Measurements from ENCODE around the gene RAB1A. TPM values are rescaled to one million over a fixed set of nuclear protein-coding genes. Genes with fewer than 3 reads are reported as not detected.

The RAB1A gene
- total and polyA plus RNA-seq, 2 of the 13 experiments (the other 11 are each of a cell fraction or from before 2014, with no cell fraction given): 206 to 226 TPM

- TF ChIP-seq ZBTB33 (CRISPR knock-in tag; IDR thresholded peaks at IDR 0.05): no peak
- no peak for TF ChIP-seq NFE2L2 (IDR thresholded peaks at IDR 0.05; ENCODE audit: low read length)
- TF ChIP-seq ZKSCAN5 (CRISPR knock-in tag; IDR thresholded peaks at IDR 0.05): no peak
- TF ChIP-seq TFDP2 (CRISPR knock-in tag; IDR thresholded peaks at IDR 0.05): no peak
- TF ChIP-seq IRX3 (CRISPR knock-in tag; IDR thresholded peaks at IDR 0.05; ENCODE audit: borderline replicate concordance, low read depth): peak; percentile 23; the same call in 1 of the 2 replicates
- no peak for TF ChIP-seq CREB1 (IDR thresholded peaks at IDR 0.05)
- no peak for TF ChIP-seq CREB1 (CRISPR knock-in tag; IDR thresholded peaks at IDR 0.05)
- no peak for TF ChIP-seq YEATS2 (CRISPR knock-in tag; IDR thresholded peaks at IDR 0.05; ENCODE audit: borderline replicate concordance)
- TF ChIP-seq ADNP (CRISPR knock-in tag; IDR thresholded peaks at IDR 0.05): no peak
- TF ChIP-seq EHMT2 (IDR thresholded peaks at IDR 0.05; ENCODE audit: borderline replicate concordance, low read depth, low read length): no peak
- TF ChIP-seq ZBTB14 (CRISPR knock-in tag; IDR thresholded peaks at IDR 0.05): no peak
- peak; percentile 8 for TF ChIP-seq TAF15 (IDR thresholded peaks at IDR 0.05; ENCODE audit: low read depth, low read length, poor library complexity, severe bottlenecking)
- TF ChIP-seq U2AF1 (optimal IDR thresholded peaks at IDR 0.05; ENCODE audit: low read depth, low read length): no peak
- no peak for TF ChIP-seq ATM (IDR thresholded peaks at IDR 0.05; ENCODE audit: borderline replicate concordance)
- TF ChIP-seq CREM (IDR thresholded peaks at IDR 0.05): peak; percentile 53; the same call in 1 of the 2 replicates
- no peak for TF ChIP-seq CREM (CRISPR knock-in tag; IDR thresholded peaks at IDR 0.05)
- TF ChIP-seq RNF2 (conservative IDR thresholded peaks at IDR 0.05; ENCODE audit: low read depth): no peak; the same call in 1 of the 2 replicates
- TF ChIP-seq KDM1A (CRISPR knock-in tag; IDR thresholded peaks at IDR 0.05): no peak
- TF ChIP-seq KLF16 (CRISPR knock-in tag; IDR thresholded peaks at IDR 0.05): peak; percentile 38 to 42; a peak in 2 of 4 replicates
- TF ChIP-seq HCFC1 (IDR thresholded peaks at IDR 0.05; ENCODE audit: low read depth, low read length): no peak
- no peak for TF ChIP-seq IRF1 (CRISPR knock-in tag; IDR thresholded peaks at IDR 0.05; ENCODE audit: low read depth)
- TF ChIP-seq ZNF451 (CRISPR knock-in tag; IDR thresholded peaks at IDR 0.05): no peak
- no peak for TF ChIP-seq ATRX (CRISPR knock-in tag; IDR thresholded peaks at IDR 0.05; ENCODE audit: borderline replicate concordance)
- no peak for TF ChIP-seq ZSCAN30 (CRISPR knock-in tag; IDR thresholded peaks at IDR 0.05)
- TF ChIP-seq RFX3 (CRISPR knock-in tag; IDR thresholded peaks at IDR 0.05): no peak
- TF ChIP-seq ZNF138 (CRISPR knock-in tag; IDR thresholded peaks at IDR 0.05; ENCODE audit: low read depth): no peak; the same call in 1 of the 2 replicates
- no peak for TF ChIP-seq NR0B2 (CRISPR knock-in tag; IDR thresholded peaks at IDR 0.05)
These were observed 74.3 kb downstream of the RAB1A start (continued) for GRCh38 chr2:65055422-65056214.
